Measurements from ENCODE around the gene GPC3.
"Not testable (repeated sequence)": the region's sequence is repeated elsewhere in the genome, so short reads cannot be mapped to it uniquely, and the experiment has no call there.

The GPC3 gene

GRCh38 chrX:133542476-133542875 is 442.9 kb downstream of the GPC3 start:
- DNase-seq: no peak

- DNase-seq: no peak
Measured at GRCh38 chrX:133541021-133541420, 444.4 kb downstream of the GPC3 start.

GRCh38 chrX:133538148-133538547 is 447.2 kb downstream of the GPC3 start:
- DNase-seq: no peak

- no peak for DNase-seq
Measured at GRCh38 chrX:133537142-133537541, 448.3 kb downstream of the GPC3 start.

- DNase-seq: no peak
Measured at GRCh38 chrX:133535066-133535465, 450.3 kb downstream of the GPC3 start.

GRCh38 chrX:133534172-133534571 is 451.2 kb downstream of the GPC3 start:
- DNase-seq: no peak

GRCh38 chrX:133533249-133533648 is 452.1 kb downstream of the GPC3 start:
- DNase-seq: no peak

- DNase-seq: no peak
Measured at GRCh38 chrX:133530960-133531359, 454.4 kb downstream of the GPC3 start.

- DNase-seq: no peak
Measured at GRCh38 chrX:133529578-133529977, 455.8 kb downstream of the GPC3 start.

- DNase-seq: no peak
Measured at GRCh38 chrX:133527825-133528224, 457.6 kb downstream of the GPC3 start.

- no peak for DNase-seq
Measured at GRCh38 chrX:133527415-133527814, 458.0 kb downstream of the GPC3 start.

- not testable (repeated sequence) for DNase-seq
Measured at GRCh38 chrX:133526773-133527172, 458.6 kb downstream of the GPC3 start.

- DNase-seq: no peak
Measured at GRCh38 chrX:133523526-133523925, 461.9 kb downstream of the GPC3 start.

- DNase-seq: no peak
Measured at GRCh38 chrX:133523081-133523487, 462.3 kb downstream of the GPC3 start.

GRCh38 chrX:133516686-133517085 is 468.7 kb downstream of the GPC3 start:
- no peak for DNase-seq

GRCh38 chrX:133514486-133514885 is 470.9 kb downstream of the GPC3 start:
- DNase-seq: no peak

GRCh38 chrX:133513123-133513522 is 472.3 kb downstream of the GPC3 start:
- DNase-seq: no peak

- no peak for DNase-seq
Measured at GRCh38 chrX:133511041-133511440, 474.4 kb downstream of the GPC3 start.

- DNase-seq: no peak
Measured at GRCh38 chrX:133497356-133497755, 488.0 kb downstream of the GPC3 start.

GRCh38 chrX:133495464-133496391 is 489.7 kb downstream of the GPC3 start:
- no peak for DNase-seq

GRCh38 chrX:133493366-133493765 is 492.0 kb downstream of the GPC3 start:
- DNase-seq: no peak

GRCh38 chrX:133490955-133491354 is 494.4 kb downstream of the GPC3 start:
- DNase-seq: no peak
